Astrocyte of the spinal cord (primary cell): Measurements from ENCODE around the gene DCLK1.

Experiments
- DNase-seq: peaks from one replicate; pipeline ENCODE4 v3.0.0; 2011; ENCODE audit warnings: low read depth, low spot score
- H3K4me3 ChIP-seq: 2 replicates; pipeline ENCODE4 v1.5.1; 2011; ENCODE audit warnings: low read depth, mild to moderate bottlenecking, low read length, moderate library complexity
- CTCF ChIP-seq: IDR thresholded peaks from 2 replicates; pipeline ENCODE4 v1.5.1; 2012; ENCODE audit warnings: low read depth, mild to moderate bottlenecking, low read length, inconsistent platforms
- in situ Hi-C: cut with HindIII; loops from 2 replicates; pipeline ENCODE4 v1.10.0; 2017; ENCODE audit warnings: low sequenced_read_pairs

The DCLK1 gene

GRCh38 chr13:35964863-35965180 lies 166.4 kb downstream of the DCLK1 start:
- no peak overlapping the region for H3K4me3 ChIP-seq
- DNase-seq, result peak; percentile 34
- no peak for TF ChIP-seq CTCF
- in situ Hi-C loops, result no loop called here

GRCh38 chr13:35964011-35964862 lies 166.9 kb downstream of the DCLK1 start:
- TF ChIP-seq CTCF, result no peak
- H3K4me3 ChIP-seq, result no peak overlapping the region
- no peak for DNase-seq
- in situ Hi-C loops, result no loop called here

- in situ Hi-C loops, result no loop called here
- TF ChIP-seq CTCF, result peak; percentile 2
- DNase-seq, result no peak
- no peak overlapping the region for H3K4me3 ChIP-seq
Observed at GRCh38 chr13:35961461-35962220, 169.5 kb downstream of the DCLK1 start.

GRCh38 chr13:35961002-35961401 lies 170.2 kb downstream of the DCLK1 start:
- no peak overlapping the region for H3K4me3 ChIP-seq
- no peak for TF ChIP-seq CTCF
- in situ Hi-C loops, result no loop called here
- DNase-seq, result peak; percentile 62

- no peak for DNase-seq
- TF ChIP-seq CTCF, result no peak
- no peak overlapping the region for H3K4me3 ChIP-seq
- in situ Hi-C loops, result no loop called here
Observed at GRCh38 chr13:35957996-35958395, 173.2 kb downstream of the DCLK1 start.

GRCh38 chr13:35957241-35957731 lies 173.9 kb downstream of the DCLK1 start:
- in situ Hi-C loops, result no loop called here
- H3K4me3 ChIP-seq, result no peak overlapping the region
- TF ChIP-seq CTCF, result no peak
- DNase-seq, result no peak
